K562 (cell line): Measurements from ENCODE around the gene TMEM123. TPM values are rescaled to one million over a fixed set of nuclear protein-coding genes. Genes with fewer than 3 reads are reported as not detected.

Experiments
- ADNP ChIP-seq: fragments of 200-800 bp; sonication (Bioruptor generic); IDR thresholded peaks from 2 replicates; pipeline ENCODE4 v1.6.1; 2016; ENCODE audit warnings: missing genetic modification characterization, missing compliant biosample characterization
- CBFB ChIP-seq: sonication (generic); formaldehyde crosslinking; IDR thresholded peaks from 2 replicates; pipeline ENCODE4 v1.4.0; 2020; ENCODE audit warnings: mild to moderate bottlenecking, missing genetic modification reagents
- ELF1 ChIP-seq: fragments of 200-800 bp; sonication (Bioruptor generic); IDR thresholded peaks from 2 replicates; pipeline ENCODE4 v1.6.1; 2016; ENCODE audit warnings: missing genetic modification characterization, missing compliant biosample characterization
- NFRKB ChIP-seq: fragments of 450-650 bp; IDR thresholded peaks from 2 replicates; pipeline ENCODE4 v1.6.1; 2016; ENCODE audit warnings: low read depth
- PURB ChIP-seq: sonication (generic); formaldehyde crosslinking; IDR thresholded peaks from 2 replicates; pipeline ENCODE4 v1.9.0; 2021; ENCODE audit warnings: low read depth, mild to moderate bottlenecking, missing genetic modification reagents
- YBX1 ChIP-seq: fragments of 450-650 bp; IDR thresholded peaks from 2 replicates; pipeline ENCODE4 v1.7.1; 2016; ENCODE audit warnings: mild to moderate bottlenecking
- ZNF146 ChIP-seq: IDR thresholded peaks from one replicate; pipeline ENCODE4 v1.6.1; 2018; ENCODE audit warnings: missing compliant biosample characterization; ENCODE audit not compliant: unreplicated experiment
- ZNF212 ChIP-seq: fragments of 450-650 bp; formaldehyde crosslinking; IDR thresholded peaks from 2 replicates; pipeline ENCODE4 v1.4.0; 2020; ENCODE audit warnings: mild to moderate bottlenecking
- ZNF224 ChIP-seq: sonication (generic); formaldehyde crosslinking; IDR thresholded peaks from 2 replicates; pipeline ENCODE4 v1.8.0; 2022; ENCODE audit warnings: mild to moderate bottlenecking, missing genetic modification reagents
- polyA plus RNA-seq, 8 experiments: library from polyadenylated mRNA; depleted of rRNA in 4 of 8; stranded (reverse) in 5 of 8; unstranded in 3 of 8; fragments of >200 nt; fragmentation: Nextera tagmentation in 2 of 8; fragmentation: Illumina TruSeq in 1 of 8; extraction: Ambion mirVana in 2 of 8; extraction: Trizol in 1 of 8; gene quantifications; 2 replicates each; pipeline versions ENCODE4 v1.2.1 to v1.2.3, GENCODE V29; 2011 to 2014; ENCODE audit warnings: inconsistent platforms in 1 of 8, missing spikeins in 1 of 8
- total RNA-seq, 7 experiments: library from RNA; depleted of rRNA in 6 of 7; stranded (reverse); fragments of >200 nt in 6 of 7; fragmentation: Illumina TruSeq in 2 of 7; extraction: Trizol in 2 of 7; gene quantifications; 2 replicates each; pipeline versions ENCODE4 v1.2.1 to v1.2.3, GENCODE V29; 2011 to 2021; ENCODE audit warnings: low replicate concordance in 1 of 7
- TF ChIP-seq, protein P1 (sequence below): fragments of 250-450 bp; sonication (Bioruptor Pico); IDR thresholded peaks from 2 replicates; pipeline ENCODE4 v1.5.0; 2020; ENCODE audit warnings: mild to moderate bottlenecking
- TF ChIP-seq, protein P2 (sequence below), 3 experiments: IDR thresholded peaks in 2 of 3; conservative IDR thresholded peaks in 1 of 3; 2 replicates each; pipeline ENCODE4 v1.5.1; 2011 to 2012; ENCODE audit warnings: low read length in 3 of 3, mild to moderate bottlenecking in 3 of 3, control low read depth in 2 of 3, improper control_type of control experiment in 1 of 3, inconsistent platforms in 1 of 3, low read depth in 1 of 3, mixed read lengths in 1 of 3, moderate library complexity in 1 of 3; ENCODE audit not compliant: insufficient read depth in 2 of 3
- TF ChIP-seq, protein P3 (sequence below): IDR thresholded peaks from 2 replicates; pipeline ENCODE4 v1.6.1; 2012; ENCODE audit warnings: low read depth, low read length, improper control_type of control experiment, borderline replicate concordance
- TF ChIP-seq, protein P4 (sequence below): sonication (generic); formaldehyde crosslinking; IDR thresholded peaks from 2 replicates; pipeline ENCODE4 v1.8.0; 2022; ENCODE audit warnings: mild to moderate bottlenecking, missing genetic modification reagents
- TF ChIP-seq, protein P5 (sequence below), 2 experiments: fragments of 450-650 bp in 1 of 2; IDR thresholded peaks; 2 replicates each; pipeline ENCODE4 v1.6.1; 2011 to 2017; ENCODE audit warnings: low read depth in 2 of 2, antibody characterized with exemption in 1 of 2, borderline replicate concordance in 1 of 2, low read length in 1 of 2, mild to moderate bottlenecking in 1 of 2, mixed read lengths in 1 of 2; ENCODE audit not compliant: control insufficient read depth in 1 of 2

TMEM123 gene
- total and polyA plus RNA-seq, 9 of the 15 experiments (the other 6 are each of a cell fraction or from before 2014, with no cell fraction given): 19.8 to 344 (median 82.4) TPM

DNA sequence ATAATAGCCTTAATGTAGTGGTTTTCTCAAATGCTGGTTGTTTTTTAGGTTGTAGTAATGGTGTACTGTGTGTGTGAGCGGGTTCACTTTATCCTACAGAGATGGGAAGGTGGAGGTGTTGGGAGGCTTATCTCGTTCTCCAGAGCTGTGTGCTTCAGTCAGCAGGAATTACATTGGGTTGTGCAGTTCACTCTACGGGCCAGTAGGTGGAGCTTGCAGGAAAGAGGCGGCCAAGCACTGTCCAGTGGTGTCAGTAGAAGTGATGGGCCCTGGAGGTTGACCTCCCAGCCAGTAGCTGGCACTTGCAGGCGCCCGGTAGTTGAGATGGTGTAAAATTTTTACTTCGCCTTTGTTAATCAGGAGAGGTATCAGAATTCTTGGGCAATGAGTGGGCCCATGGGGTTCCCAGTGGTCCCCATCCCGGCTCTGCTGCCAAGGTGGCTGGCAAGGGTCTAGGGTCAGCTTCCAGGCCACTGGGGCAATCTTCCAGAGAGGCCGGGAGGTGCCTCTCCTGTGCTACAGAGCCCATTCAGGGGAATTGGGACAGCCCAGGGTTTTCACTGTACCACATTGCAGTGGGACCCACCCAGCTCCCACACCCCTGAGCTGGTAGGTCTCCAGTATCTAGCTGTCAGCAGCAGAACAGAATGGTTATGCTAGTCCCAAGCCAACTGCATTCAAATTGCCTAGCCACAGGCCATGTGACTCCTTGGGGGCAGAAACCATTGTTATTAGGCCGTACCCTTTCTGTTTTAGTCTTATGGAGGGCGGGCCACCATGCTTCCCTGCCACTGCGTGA lies 61.7 kb downstream of the TMEM123 start (continued):
- TF ChIP-seq ELF1: no peak
- TF ChIP-seq ZNF224 (CRISPR knock-in tag): no peak
- TF ChIP-seq CBFB (CRISPR knock-in tag): no peak
- no peak for TF ChIP-seq NFRKB
- TF ChIP-seq ZNF146 (CRISPR knock-in tag): no peak
- TF ChIP-seq PURB (CRISPR knock-in tag): no peak
- TF ChIP-seq, protein P1, sequence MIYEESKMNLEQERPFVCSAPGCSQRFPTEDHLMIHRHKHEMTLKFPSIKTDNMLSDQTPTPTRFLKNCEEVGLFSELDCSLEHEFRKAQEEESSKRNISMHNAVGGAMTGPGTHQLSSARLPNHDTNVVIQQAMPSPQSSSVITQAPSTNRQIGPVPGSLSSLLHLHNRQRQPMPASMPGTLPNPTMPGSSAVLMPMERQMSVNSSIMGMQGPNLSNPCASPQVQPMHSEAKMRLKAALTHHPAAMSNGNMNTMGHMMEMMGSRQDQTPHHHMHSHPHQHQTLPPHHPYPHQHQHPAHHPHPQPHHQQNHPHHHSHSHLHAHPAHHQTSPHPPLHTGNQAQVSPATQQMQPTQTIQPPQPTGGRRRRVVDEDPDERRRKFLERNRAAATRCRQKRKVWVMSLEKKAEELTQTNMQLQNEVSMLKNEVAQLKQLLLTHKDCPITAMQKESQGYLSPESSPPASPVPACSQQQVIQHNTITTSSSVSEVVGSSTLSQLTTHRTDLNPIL (CRISPR knock-in tag): no peak
- TF ChIP-seq, protein P2, sequence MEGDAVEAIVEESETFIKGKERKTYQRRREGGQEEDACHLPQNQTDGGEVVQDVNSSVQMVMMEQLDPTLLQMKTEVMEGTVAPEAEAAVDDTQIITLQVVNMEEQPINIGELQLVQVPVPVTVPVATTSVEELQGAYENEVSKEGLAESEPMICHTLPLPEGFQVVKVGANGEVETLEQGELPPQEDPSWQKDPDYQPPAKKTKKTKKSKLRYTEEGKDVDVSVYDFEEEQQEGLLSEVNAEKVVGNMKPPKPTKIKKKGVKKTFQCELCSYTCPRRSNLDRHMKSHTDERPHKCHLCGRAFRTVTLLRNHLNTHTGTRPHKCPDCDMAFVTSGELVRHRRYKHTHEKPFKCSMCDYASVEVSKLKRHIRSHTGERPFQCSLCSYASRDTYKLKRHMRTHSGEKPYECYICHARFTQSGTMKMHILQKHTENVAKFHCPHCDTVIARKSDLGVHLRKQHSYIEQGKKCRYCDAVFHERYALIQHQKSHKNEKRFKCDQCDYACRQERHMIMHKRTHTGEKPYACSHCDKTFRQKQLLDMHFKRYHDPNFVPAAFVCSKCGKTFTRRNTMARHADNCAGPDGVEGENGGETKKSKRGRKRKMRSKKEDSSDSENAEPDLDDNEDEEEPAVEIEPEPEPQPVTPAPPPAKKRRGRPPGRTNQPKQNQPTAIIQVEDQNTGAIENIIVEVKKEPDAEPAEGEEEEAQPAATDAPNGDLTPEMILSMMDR (IDR thresholded peaks at IDR 0.05 in 2 of 3, conservative IDR thresholded peaks at IDR 0.05 in 1 of 3; ENCODE audit: insufficient read depth in 2 of 3, low read depth in 1 of 3, low read length in 3 of 3): peak; percentile 88 to 92 (median 90)
- TF ChIP-seq, protein P3, sequence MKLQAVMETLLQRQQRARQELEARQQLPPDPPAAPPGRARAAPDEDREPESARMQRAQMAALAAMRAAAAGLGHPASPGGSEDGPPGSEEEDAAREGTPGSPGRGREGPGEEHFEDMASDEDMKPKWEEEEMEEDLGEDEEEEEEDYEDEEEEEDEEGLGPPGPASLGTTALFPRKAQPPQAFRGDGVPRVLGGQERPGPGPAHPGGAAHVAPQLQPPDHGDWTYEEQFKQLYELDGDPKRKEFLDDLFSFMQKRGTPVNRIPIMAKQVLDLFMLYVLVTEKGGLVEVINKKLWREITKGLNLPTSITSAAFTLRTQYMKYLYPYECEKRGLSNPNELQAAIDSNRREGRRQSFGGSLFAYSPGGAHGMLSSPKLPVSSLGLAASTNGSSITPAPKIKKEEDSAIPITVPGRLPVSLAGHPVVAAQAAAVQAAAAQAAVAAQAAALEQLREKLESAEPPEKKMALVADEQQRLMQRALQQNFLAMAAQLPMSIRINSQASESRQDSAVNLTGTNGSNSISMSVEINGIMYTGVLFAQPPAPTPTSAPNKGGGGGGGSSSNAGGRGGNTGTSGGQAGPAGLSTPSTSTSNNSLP: no peak
- TF ChIP-seq ADNP (tag): no peak
- TF ChIP-seq, protein P4, sequence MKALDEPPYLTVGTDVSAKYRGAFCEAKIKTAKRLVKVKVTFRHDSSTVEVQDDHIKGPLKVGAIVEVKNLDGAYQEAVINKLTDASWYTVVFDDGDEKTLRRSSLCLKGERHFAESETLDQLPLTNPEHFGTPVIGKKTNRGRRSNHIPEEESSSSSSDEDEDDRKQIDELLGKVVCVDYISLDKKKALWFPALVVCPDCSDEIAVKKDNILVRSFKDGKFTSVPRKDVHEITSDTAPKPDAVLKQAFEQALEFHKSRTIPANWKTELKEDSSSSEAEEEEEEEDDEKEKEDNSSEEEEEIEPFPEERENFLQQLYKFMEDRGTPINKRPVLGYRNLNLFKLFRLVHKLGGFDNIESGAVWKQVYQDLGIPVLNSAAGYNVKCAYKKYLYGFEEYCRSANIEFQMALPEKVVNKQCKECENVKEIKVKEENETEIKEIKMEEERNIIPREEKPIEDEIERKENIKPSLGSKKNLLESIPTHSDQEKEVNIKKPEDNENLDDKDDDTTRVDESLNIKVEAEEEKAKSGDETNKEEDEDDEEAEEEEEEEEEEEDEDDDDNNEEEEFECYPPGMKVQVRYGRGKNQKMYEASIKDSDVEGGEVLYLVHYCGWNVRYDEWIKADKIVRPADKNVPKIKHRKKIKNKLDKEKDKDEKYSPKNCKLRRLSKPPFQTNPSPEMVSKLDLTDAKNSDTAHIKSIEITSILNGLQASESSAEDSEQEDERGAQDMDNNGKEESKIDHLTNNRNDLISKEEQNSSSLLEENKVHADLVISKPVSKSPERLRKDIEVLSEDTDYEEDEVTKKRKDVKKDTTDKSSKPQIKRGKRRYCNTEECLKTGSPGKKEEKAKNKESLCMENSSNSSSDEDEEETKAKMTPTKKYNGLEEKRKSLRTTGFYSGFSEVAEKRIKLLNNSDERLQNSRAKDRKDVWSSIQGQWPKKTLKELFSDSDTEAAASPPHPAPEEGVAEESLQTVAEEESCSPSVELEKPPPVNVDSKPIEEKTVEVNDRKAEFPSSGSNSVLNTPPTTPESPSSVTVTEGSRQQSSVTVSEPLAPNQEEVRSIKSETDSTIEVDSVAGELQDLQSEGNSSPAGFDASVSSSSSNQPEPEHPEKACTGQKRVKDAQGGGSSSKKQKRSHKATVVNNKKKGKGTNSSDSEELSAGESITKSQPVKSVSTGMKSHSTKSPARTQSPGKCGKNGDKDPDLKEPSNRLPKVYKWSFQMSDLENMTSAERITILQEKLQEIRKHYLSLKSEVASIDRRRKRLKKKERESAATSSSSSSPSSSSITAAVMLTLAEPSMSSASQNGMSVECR: no peak
- TF ChIP-seq, protein P5, sequence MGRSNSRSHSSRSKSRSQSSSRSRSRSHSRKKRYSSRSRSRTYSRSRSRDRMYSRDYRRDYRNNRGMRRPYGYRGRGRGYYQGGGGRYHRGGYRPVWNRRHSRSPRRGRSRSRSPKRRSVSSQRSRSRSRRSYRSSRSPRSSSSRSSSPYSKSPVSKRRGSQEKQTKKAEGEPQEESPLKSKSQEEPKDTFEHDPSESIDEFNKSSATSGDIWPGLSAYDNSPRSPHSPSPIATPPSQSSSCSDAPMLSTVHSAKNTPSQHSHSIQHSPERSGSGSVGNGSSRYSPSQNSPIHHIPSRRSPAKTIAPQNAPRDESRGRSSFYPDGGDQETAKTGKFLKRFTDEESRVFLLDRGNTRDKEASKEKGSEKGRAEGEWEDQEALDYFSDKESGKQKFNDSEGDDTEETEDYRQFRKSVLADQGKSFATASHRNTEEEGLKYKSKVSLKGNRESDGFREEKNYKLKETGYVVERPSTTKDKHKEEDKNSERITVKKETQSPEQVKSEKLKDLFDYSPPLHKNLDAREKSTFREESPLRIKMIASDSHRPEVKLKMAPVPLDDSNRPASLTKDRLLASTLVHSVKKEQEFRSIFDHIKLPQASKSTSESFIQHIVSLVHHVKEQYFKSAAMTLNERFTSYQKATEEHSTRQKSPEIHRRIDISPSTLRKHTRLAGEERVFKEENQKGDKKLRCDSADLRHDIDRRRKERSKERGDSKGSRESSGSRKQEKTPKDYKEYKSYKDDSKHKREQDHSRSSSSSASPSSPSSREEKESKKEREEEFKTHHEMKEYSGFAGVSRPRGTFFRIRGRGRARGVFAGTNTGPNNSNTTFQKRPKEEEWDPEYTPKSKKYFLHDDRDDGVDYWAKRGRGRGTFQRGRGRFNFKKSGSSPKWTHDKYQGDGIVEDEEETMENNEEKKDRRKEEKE (IDR thresholded peaks at IDR 0.05; ENCODE audit: borderline replicate concordance in 1 of 2, control insufficient read depth in 1 of 2, low read depth in 2 of 2, low read length in 1 of 2): no peak
- no peak for TF ChIP-seq YBX1
- no peak for TF ChIP-seq ZNF212
